H1 (cell line): ENCODE results near the gene ADGRD2. TPM values are rescaled to one million over a fixed set of nuclear protein-coding genes. Genes with fewer than 3 reads are reported as not detected.

Experiments used
- CTCF ChIA-PET: fragments of 300-600 bp; sonication (Branson Sonifier 250); formaldehyde crosslinking; loops from one replicate; lab custom pipeline; 2021; ENCODE audit not compliant: partially characterized antibody; lab: Charles Lee
- POLR2A ChIA-PET: fragments of 300-600 bp; sonication (Branson Sonifier 250); formaldehyde crosslinking; loops from one replicate; lab custom pipeline; 2021; ENCODE audit warnings: inconsistent platforms; ENCODE audit not compliant: partially characterized antibody; lab: Charles Lee
- DNase-seq, 2 experiments: peaks; one replicate each; pipeline versions ENCODE4 v3.0.0 to v3.0.0-alpha.2; 2010 to 2022; ENCODE audit warnings: low spot score in 2 of 2, low read depth in 1 of 2, mixed read lengths in 1 of 2
- FAIRE-seq: peaks from 2 replicates; lab custom pipeline; 2011; peaks lifted over from hg19 to GRCh38; lab: Jason Lieb, UNC
- H2AFZ ChIP-seq: 2 replicates; pipeline ENCODE4 v1.8.1; 2012; ENCODE audit warnings: low read length, inconsistent platforms
- H2AK5ac ChIP-seq: 2 replicates; pipeline ENCODE4 v1.6.1; 2013; ENCODE audit warnings: low read depth, low read length
- H2BK120ac ChIP-seq: replicated peaks from 2 replicates; pipeline ENCODE3; 2013; ENCODE audit warnings: low read depth, low read length, inconsistent platforms
- H2BK12ac ChIP-seq: 2 replicates; pipeline ENCODE4 v1.6.1; 2013; ENCODE audit warnings: low read depth, low read length
- H2BK15ac ChIP-seq: 2 replicates; pipeline ENCODE4 v1.6.1; 2013; ENCODE audit warnings: low read length
- H2BK20ac ChIP-seq: 2 replicates; pipeline ENCODE4 v1.6.1; 2013; ENCODE audit warnings: low read length
- H2BK5ac ChIP-seq: 2 replicates; pipeline ENCODE4 v1.6.1; 2013; ENCODE audit warnings: low read depth, low read length
- H3K14ac ChIP-seq: 2 replicates; pipeline ENCODE4 v1.6.1; 2013; ENCODE audit warnings: inconsistent platforms; ENCODE audit not compliant: insufficient read length
- H3K18ac ChIP-seq: 2 replicates; pipeline ENCODE4 v1.6.1; 2013; ENCODE audit warnings: low read length; ENCODE audit errors: extremely low read depth
- H3K23ac ChIP-seq: 2 replicates; pipeline ENCODE4 v1.6.1; 2013; ENCODE audit warnings: inconsistent platforms; ENCODE audit not compliant: insufficient read length
- H3K23me2 ChIP-seq: 2 replicates; pipeline ENCODE4 v1.6.1; 2013; ENCODE audit warnings: low read depth, low read length
- H3K27ac ChIP-seq: 2 replicates; pipeline ENCODE4 v1.6.1; 2011; ENCODE audit warnings: low read depth, low read length, inconsistent platforms
- H3K27me3 ChIP-seq, 4 experiments: replicated peaks in 1 of 4; 1 replicate in 1 of 4; 2 replicates in 3 of 4; pipeline versions ENCODE4 v1.6.1 to v1.8.1; 2011 to 2013; ENCODE audit warnings: low read length in 3 of 4, mild to moderate bottlenecking in 3 of 4, inconsistent platforms in 2 of 4, mixed read lengths in 2 of 4, moderate library complexity in 1 of 4; ENCODE audit not compliant: control insufficient read depth in 3 of 4, insufficient read depth in 3 of 4; ENCODE audit errors: extremely low read depth in 1 of 4
- H3K36me3 ChIP-seq, 4 experiments: 2 replicates each; pipeline versions ENCODE4 v1.6.1 to v1.8.1; 2011 to 2013; ENCODE audit warnings: mild to moderate bottlenecking in 4 of 4, low read length in 3 of 4, moderate library complexity in 2 of 4, control low read depth in 1 of 4, inconsistent platforms in 1 of 4; ENCODE audit not compliant: insufficient read depth in 4 of 4, control insufficient read depth in 2 of 4
- H3K4ac ChIP-seq: replicated peaks from 2 replicates; pipeline ENCODE3; 2013; ENCODE audit warnings: low read length, low read depth, mixed read lengths, inconsistent platforms; ENCODE audit not compliant: insufficient read length
- H3K4me1 ChIP-seq, 4 experiments: replicated peaks in 1 of 4; 1 replicate in 1 of 4; 2 replicates in 3 of 4; pipeline versions ENCODE4 v1.6.1 to v1.8.1; 2011 to 2013; ENCODE audit warnings: low read length in 3 of 4, inconsistent platforms in 2 of 4, mixed read lengths in 1 of 4; ENCODE audit not compliant: insufficient read depth in 4 of 4, control insufficient read depth in 3 of 4
- H3K4me2 ChIP-seq, 2 experiments: 2 replicates each; pipeline versions ENCODE4 v1.6.1 to v1.8.1; 2011 to 2013; ENCODE audit warnings: low read depth in 2 of 2, low read length in 2 of 2, control low read depth in 1 of 2, inconsistent platforms in 1 of 2, mild to moderate bottlenecking in 1 of 2; ENCODE audit not compliant: insufficient read depth in 1 of 2
- H3K4me3 ChIP-seq, 4 experiments: fragments of 200-600, 300-600 bp in 1 of 4; sonication (generic), shearing (Covaris generic), sonication (Bioruptor Twin) in 1 of 4; 2 replicates each; pipeline versions ENCODE4 v1.5.1 to v1.8.1; 2011 to 2016; ENCODE audit warnings: low read length in 4 of 4, low read depth in 3 of 4, control low read depth in 2 of 4, inconsistent platforms in 2 of 4, mild to moderate bottlenecking in 2 of 4, mixed read lengths in 1 of 4, moderate library complexity in 1 of 4; ENCODE audit not compliant: insufficient read depth in 2 of 4; ENCODE audit errors: extremely low read depth in 1 of 4
- H3K56ac ChIP-seq: replicated peaks from 2 replicates; pipeline ENCODE3; 2013; ENCODE audit warnings: low read depth, mild to moderate bottlenecking, mixed read lengths, low read length, inconsistent platforms; ENCODE audit not compliant: insufficient read length
- H3K79me1 ChIP-seq: 2 replicates; pipeline ENCODE4 v1.6.1; 2013; ENCODE audit warnings: low read depth, low read length, control low read depth
- H3K79me2 ChIP-seq, 2 experiments: 2 replicates each; pipeline versions ENCODE4 v1.6.1 to v1.8.1; 2012 to 2013; ENCODE audit warnings: low read length in 2 of 2, mild to moderate bottlenecking in 2 of 2, inconsistent platforms in 1 of 2; ENCODE audit not compliant: insufficient read depth in 2 of 2, control insufficient read depth in 1 of 2
- H3K9ac ChIP-seq, 4 experiments: replicated peaks in 1 of 4; 1 replicate in 1 of 4; 2 replicates in 3 of 4; pipeline versions ENCODE4 v1.6.1 to v1.8.1; 2011 to 2013; ENCODE audit warnings: low read depth in 3 of 4, low read length in 3 of 4, control low read depth in 2 of 4, mild to moderate bottlenecking in 2 of 4, moderate library complexity in 2 of 4, inconsistent platforms in 1 of 4; ENCODE audit errors: extremely low read depth in 1 of 4
- H3K9me3 ChIP-seq, 2 experiments: 2 replicates each; pipeline versions ENCODE4 v1.6.1 to v1.8.1; 2012 to 2013; ENCODE audit warnings: mild to moderate bottlenecking in 2 of 2, moderate library complexity in 2 of 2, control low read depth in 1 of 2, inconsistent platforms in 1 of 2, low read depth in 1 of 2, low read length in 1 of 2, mixed read lengths in 1 of 2; ENCODE audit not compliant: insufficient read depth in 2 of 2
- H4K20me1 ChIP-seq, 2 experiments: replicated peaks in 1 of 2; 2 replicates each; pipeline versions ENCODE3 to v1.8.1; 2011 to 2013; ENCODE audit warnings: inconsistent platforms in 2 of 2, low read length in 2 of 2, mild to moderate bottlenecking in 1 of 2; ENCODE audit not compliant: insufficient read depth in 2 of 2, control insufficient read depth in 1 of 2
- H4K5ac ChIP-seq: 2 replicates; pipeline ENCODE4 v1.6.1; 2013; ENCODE audit warnings: low read length, low read depth, mixed read lengths, inconsistent platforms; ENCODE audit not compliant: insufficient read length
- H4K8ac ChIP-seq: 2 replicates; pipeline ENCODE4 v1.8.0; 2013; ENCODE audit warnings: mild to moderate bottlenecking, moderate library complexity, low read length, inconsistent platforms; ENCODE audit not compliant: insufficient read depth; ENCODE audit errors: extremely low read depth
- H4K91ac ChIP-seq: replicated peaks from 2 replicates; pipeline ENCODE3; 2013; ENCODE audit warnings: low read length, mixed read lengths, inconsistent platforms; ENCODE audit not compliant: insufficient read length
- ASH2L ChIP-seq: fragments of 200-600, 300-600 bp; sonication (generic); IDR thresholded peaks from one replicate; pipeline ENCODE4 v1.7.1; 2017; ENCODE audit warnings: low read length
- BACH1 ChIP-seq: IDR thresholded peaks from 2 replicates; pipeline ENCODE4 v1.6.1; 2012; ENCODE audit warnings: low read length, improper control_type of control experiment
- HDAC2 ChIP-seq, 2 experiments: fragments of 300-600 bp in 1 of 2; sonication (generic) in 1 of 2; IDR thresholded peaks; 2 replicates each; pipeline ENCODE4 v1.6.1; 2011 to 2012; ENCODE audit warnings: low read depth in 2 of 2, low read length in 2 of 2, mild to moderate bottlenecking in 2 of 2, moderate library complexity in 2 of 2, borderline replicate concordance in 1 of 2, inconsistent platforms in 1 of 2
- HDAC6 ChIP-seq: IDR thresholded peaks from one replicate; pipeline ENCODE4 v1.7.1; 2012; ENCODE audit warnings: low read depth, mild to moderate bottlenecking, inconsistent platforms, low read length, moderate library complexity
- NANOG ChIP-seq: IDR thresholded peaks from 2 replicates; pipeline ENCODE4 v1.6.1; 2011; ENCODE audit warnings: low read length, low read depth, mild to moderate bottlenecking, inconsistent platforms; ENCODE audit not compliant: insufficient read depth, poor library complexity, severe bottlenecking
- PHF8 ChIP-seq: fragments of 200-600 bp; sonication (generic); conservative IDR thresholded peaks from 2 replicates; pipeline ENCODE4 v1.7.1; 2012; ENCODE audit warnings: low read depth, mild to moderate bottlenecking, inconsistent platforms, low read length, moderate library complexity
- POLR2A ChIP-seq, 2 experiments: IDR thresholded peaks; 1 replicate in 1 of 2; 2 replicates in 1 of 2; pipeline ENCODE4 v1.6.1; 2011; ENCODE audit warnings: low read depth in 2 of 2, low read length in 2 of 2, mild to moderate bottlenecking in 2 of 2; ENCODE audit errors: control extremely low read depth in 1 of 2
- POLR2AphosphoS5 ChIP-seq: IDR thresholded peaks from 2 replicates; pipeline ENCODE4 v1.6.1; 2011; ENCODE audit warnings: low read depth, low read length
- RNF2 ChIP-seq: fragments of 200-900, 300-1000 bp; sonication (generic); IDR thresholded peaks from 2 replicates; pipeline ENCODE4 v1.7.1; 2016; ENCODE audit warnings: borderline replicate concordance, low read depth, mild to moderate bottlenecking, antibody characterized with exemption, low read length; ENCODE audit not compliant: poor library complexity, severe bottlenecking; ENCODE audit errors: missing control alignments
- SIRT6 ChIP-seq: IDR thresholded peaks from one replicate; pipeline ENCODE4 v1.7.1; 2012; ENCODE audit warnings: low read length, inconsistent platforms
- SP4 ChIP-seq: IDR thresholded peaks from 2 replicates; pipeline ENCODE4 v1.6.1; 2012; ENCODE audit warnings: low read length, inconsistent platforms
- TCF12 ChIP-seq: IDR thresholded peaks from 2 replicates; pipeline ENCODE4 v1.6.1; 2011; ENCODE audit warnings: low read depth, mild to moderate bottlenecking, low read length
- WGBS, 2 experiments: shearing (Covaris generic) in 1 of 2; methylation state at CpG; one replicate each; pipeline versions ENCODE4 v1.1.6 to v1.1.7; 2013 to 2015; ENCODE audit warnings: low lambda C conversion rate in 2 of 2, mixed read lengths in 2 of 2, inconsistent platforms in 1 of 2, low coverage in 1 of 2, missing lambda C conversion rate in 1 of 2; ENCODE audit not compliant: insufficient replicate concordance in 2 of 2, insufficient coverage in 1 of 2, insufficient read length in 1 of 2; ENCODE audit errors: extremely low coverage in 1 of 2, missing lambda C conversion rate in 1 of 2; 5-methylcytosine and 5-hydroxymethylcytosine counted together
- polyA plus RNA-seq, 7 experiments: library from polyadenylated mRNA; depleted of rRNA in 3 of 7; stranded (reverse) in 5 of 7; unstranded in 2 of 7; fragments of >200 nt in 5 of 7; fragments of 200-250 nt in 2 of 7; gene quantifications; 1 replicate in 5 of 7; 2 replicates in 1 of 7; 4 replicates in 1 of 7; pipeline versions ENCODE4 v1.2.1 to v1.2.3, GENCODE V29; 2011 to 2013; ENCODE audit warnings: missing spikeins in 2 of 7, mixed read lengths in 2 of 7
- total RNA-seq: library from RNA; stranded (reverse); fragmentation: NEBNext Ultra II Directional; extraction: Animal tissue kit (Norgen Biotek cat#: 25700); gene quantifications from 2 replicates; pipeline ENCODE4 v1.2.1, GENCODE V29; 2021

Gene ADGRD2
- total and polyA plus RNA-seq, 2 of the 8 experiments (the other 6 are each of a cell fraction or from before 2014, with no cell fraction given): 0.41 to 1.4 TPM

GRCh38 chr9:124470306-124470705, 20.1 kb downstream of the ADGRD2 start:
- H3K27me3 ChIP-seq: no peaks in the 10 kb centered on the region
- 0 out of 2 replicates have a peak overlapping the region, but pooled peaks have one; percentile 63 for H4K8ac ChIP-seq
- H3K23me2 ChIP-seq: no peaks in the 10 kb centered on the region
- no peak overlapping the region for H2BK5ac ChIP-seq
- no peak overlapping the region for H2BK15ac ChIP-seq
- DNase-seq (no peak), FAIRE-seq (no peak)
- H2BK20ac ChIP-seq: no peak overlapping the region
- H4K91ac ChIP-seq: no peak overlapping the region
- no peaks in the 10 kb centered on the region for H3K9me3 ChIP-seq
- H2BK120ac ChIP-seq: no peak overlapping the region
- H3K18ac ChIP-seq: no peak overlapping the region
- H3K56ac ChIP-seq: no peak overlapping the region
- ChIA-PET POLR2A (interaction anchor here (0.8 kb wide), 1 partner anchor 17 kb away, joined by 3 read pairs; no protein-coding TSS in a partner anchor), CTCF (interaction anchor here (1.2 to 2.8 kb wide), 2 partner anchors 15 to 51 kb away, joined by 3 to 8 read pairs; no protein-coding TSS in a partner anchor)
- H2AK5ac ChIP-seq: no peak overlapping the region
- H3K4ac ChIP-seq: no peak overlapping the region
- no peaks in the 10 kb centered on the region for H3K79me1 ChIP-seq
- no peak overlapping the region for H4K5ac ChIP-seq
- no peak overlapping the region for H3K23ac ChIP-seq
- no peaks in the 10 kb centered on the region for H3K79me2 ChIP-seq
- no peak overlapping the region for H3K9ac ChIP-seq
- no peak overlapping the region for H3K14ac ChIP-seq
- H3K36me3 ChIP-seq: no peaks in the 10 kb centered on the region
- H4K20me1 ChIP-seq: no peaks in the 10 kb centered on the region
- no peak overlapping the region for H3K4me2 ChIP-seq
- no peak overlapping the region for H3K4me3 ChIP-seq
- H2AFZ ChIP-seq: no peak overlapping the region
- 93% methylated on average over 7 of the region's 13 CpGs; no CpG with 5 or more reads in 1 of the 2 experiments for WGBS, 2 experiments
- TF ChIP-seq RNF2 (no peak), TCF12 (no peak), HDAC6 (no peak), BACH1 (no peak), SIRT6 (no peak), POLR2A (IDR thresholded peaks at IDR 0.05; ENCODE audit: control extremely low read depth in 1 of 2, low read depth in 2 of 2, low read length in 2 of 2) (no peak), POLR2AphosphoS5 (no peak), HDAC2 (IDR thresholded peaks at IDR 0.05; ENCODE audit: borderline replicate concordance in 1 of 2, low read depth in 2 of 2, low read length in 2 of 2) (no peak), PHF8 (no peak), SP4 (no peak), ASH2L (no peak), NANOG (no peak)
- H3K4me1 ChIP-seq: peaks cover 0 to 7% (median 3%) of the 10 kb centered on the region in 4 experiments; a peak in 5 of 7 replicates
- no peak overlapping the region for H2BK12ac ChIP-seq
- no peak overlapping the region for H3K27ac ChIP-seq
